Transverse colon (tissue), 4 donors: Measurements from ENCODE around the gene NPAS3. TPM values are rescaled to one million over a fixed set of nuclear protein-coding genes. Genes with fewer than 3 reads are reported as not detected.
A peak's percentile ranks its signal among the peaks of the same experiment; 100 is the strongest.

Experiments used
- DNase-seq: peaks from one replicate; pipeline ENCODE4 v3.0.0-alpha.2; 2019
- H3K27ac ChIP-seq, 4 donors: fragments of 200-600 bp; sonication (generic); 2 replicates each; pipeline ENCODE4 v1.5.1; 2016 to 2018; ENCODE audit warnings: inconsistent platforms in 4 of 4
- H3K27me3 ChIP-seq: fragments of 200-600 bp; sonication (generic); 2 replicates; pipeline ENCODE4 v1.5.1; 2017; ENCODE audit warnings: inconsistent platforms
- H3K36me3 ChIP-seq, 4 donors: fragments of 200-600 bp; sonication (generic); 2 replicates each; pipeline ENCODE4 v1.5.1; 2017 to 2019; ENCODE audit warnings: inconsistent platforms in 4 of 4
- H3K4me1 ChIP-seq, 4 donors: fragments of 200-600 bp; sonication (generic); 2 replicates each; pipeline ENCODE4 v1.5.1; 2017 to 2020; ENCODE audit warnings: inconsistent platforms in 4 of 4
- H3K4me3 ChIP-seq, 4 donors: fragments of 200-600 bp; sonication (generic); 1 replicate in 1 of 4; 2 replicates in 3 of 4; pipeline versions ENCODE4 v1.5.1 to v1.6.1; 2017 to 2019; ENCODE audit warnings: inconsistent platforms in 4 of 4
- H3K9me3 ChIP-seq, 2 donors: fragments of 200-600 bp; sonication (generic); 2 replicates each; pipeline ENCODE4 v1.5.1; 2017 to 2019; ENCODE audit warnings: inconsistent platforms in 2 of 2
- EP300 ChIP-seq: sonication (generic); formaldehyde crosslinking; IDR thresholded peaks from one replicate; pipeline ENCODE4 v1.6.1; 2017; ENCODE audit warnings: antibody characterized with exemption, low read depth
- POLR2A ChIP-seq: fragments of 450-650 bp; IDR thresholded peaks from one replicate; pipeline ENCODE4 v1.6.1; 2016; ENCODE audit warnings: antibody characterized with exemption, mild to moderate bottlenecking, moderate library complexity
- POLR2AphosphoS5 ChIP-seq, 3 donors: sonication (generic); formaldehyde crosslinking; IDR thresholded peaks; one replicate each; pipeline ENCODE4 v1.6.1; 2016; ENCODE audit warnings: antibody characterized with exemption in 3 of 3
- WGBS, 2 donors: methylation state at CpG; one replicate each; pipeline ENCODE4 v1.1.5; 2018; ENCODE audit warnings: low coverage in 1 of 2; 5-methylcytosine and 5-hydroxymethylcytosine counted together
- in situ Hi-C, 4 donors: fragments of 200-750 bp; cut with MboI; loops; one replicate each; pipeline versions ENCODE4 v1.15.0 to v1.15.1; 2017; ENCODE audit warnings: low sequenced_read_pairs in 3 of 4, low pct_ligation_motif_present in 1 of 4, low pct_unique_long_range_greater_than_20kb in 1 of 4
- intact Hi-C: fragments of 100-400 bp; cut with DNase I; formaldehyde crosslinking; loops from one replicate; pipeline ENCODE4 v1.15.1; 2023; ENCODE audit warnings: low total_unique reads
- total RNA-seq, 4 donors: library from RNA; depleted of rRNA; stranded (reverse); fragments of >200 nt; gene quantifications; one replicate each; pipeline ENCODE4 v1.1.0, GENCODE V29; 2016
- TF ChIP-seq, protein P1 (sequence below), 5 experiments: fragments of 200-600 bp in 3 of 5; fragments of 450-650 bp in 2 of 5; sonication (generic) in 3 of 5; IDR thresholded peaks; 1 replicate in 2 of 5; 2 replicates in 3 of 5; pipeline ENCODE4 v1.5.1; 2016 to 2017; ENCODE audit warnings: antibody characterized with exemption in 5 of 5, inconsistent platforms in 3 of 5, mild to moderate bottlenecking in 2 of 5, moderate library complexity in 1 of 5

The NPAS3 gene
- total RNA-seq, 4 donors from 2014 or later = 0.96 to 6.4 (median 1.8) TPM

DNA sequence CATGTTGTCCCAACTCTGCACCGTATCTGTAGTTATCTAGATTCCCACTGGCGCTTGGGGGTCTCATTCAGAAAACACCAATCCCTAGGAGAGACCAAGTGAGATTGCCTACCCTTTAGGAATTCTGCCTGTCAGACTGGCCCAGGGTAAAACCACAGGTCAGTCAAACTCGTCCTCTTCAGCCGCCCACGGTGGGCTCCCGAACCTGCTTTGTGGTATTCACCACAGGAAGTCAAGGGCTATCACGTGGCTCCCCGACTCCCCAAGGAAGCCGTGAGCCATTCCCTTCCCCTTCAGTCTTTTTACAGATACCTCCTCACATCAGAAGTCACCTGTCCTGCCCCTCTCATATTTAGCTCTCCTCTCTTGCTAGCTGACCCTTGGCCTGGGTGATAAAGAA lies 852.3 kb downstream of the NPAS3 start:
- in situ Hi-C loops (loop anchor here (5.0 to 25.0 kb wide), 7 partner anchors 304 to 1216 kb away; no protein-coding TSS in a partner anchor), intact Hi-C loops (loop anchor here (5.0 kb wide), 1 partner anchor 1214 kb away; no protein-coding TSS in a partner anchor)
- DNase-seq = no peak
- WGBS, 2 donors = 77 to 93% methylated on average over 3 to 9 of the region's 9 CpGs
- Histone ChIP-seq H3K4me1 (peaks cover 0 to 13% (median 2%) of the 10 kb centered on the region in 4 donors), H3K4me3 (no peak overlapping the region), H3K36me3 (no peaks in the 10 kb centered on the region), H3K27me3 (no peaks in the 10 kb centered on the region), H3K27ac (no peak overlapping the region), H3K9me3 (no peaks in the 10 kb centered on the region)
- TF ChIP-seq POLR2AphosphoS5 (IDR thresholded peaks at IDR 0.05) (no peak), EP300 (no peak), POLR2A (no peak)
- TF ChIP-seq, protein P1, sequence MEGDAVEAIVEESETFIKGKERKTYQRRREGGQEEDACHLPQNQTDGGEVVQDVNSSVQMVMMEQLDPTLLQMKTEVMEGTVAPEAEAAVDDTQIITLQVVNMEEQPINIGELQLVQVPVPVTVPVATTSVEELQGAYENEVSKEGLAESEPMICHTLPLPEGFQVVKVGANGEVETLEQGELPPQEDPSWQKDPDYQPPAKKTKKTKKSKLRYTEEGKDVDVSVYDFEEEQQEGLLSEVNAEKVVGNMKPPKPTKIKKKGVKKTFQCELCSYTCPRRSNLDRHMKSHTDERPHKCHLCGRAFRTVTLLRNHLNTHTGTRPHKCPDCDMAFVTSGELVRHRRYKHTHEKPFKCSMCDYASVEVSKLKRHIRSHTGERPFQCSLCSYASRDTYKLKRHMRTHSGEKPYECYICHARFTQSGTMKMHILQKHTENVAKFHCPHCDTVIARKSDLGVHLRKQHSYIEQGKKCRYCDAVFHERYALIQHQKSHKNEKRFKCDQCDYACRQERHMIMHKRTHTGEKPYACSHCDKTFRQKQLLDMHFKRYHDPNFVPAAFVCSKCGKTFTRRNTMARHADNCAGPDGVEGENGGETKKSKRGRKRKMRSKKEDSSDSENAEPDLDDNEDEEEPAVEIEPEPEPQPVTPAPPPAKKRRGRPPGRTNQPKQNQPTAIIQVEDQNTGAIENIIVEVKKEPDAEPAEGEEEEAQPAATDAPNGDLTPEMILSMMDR (IDR thresholded peaks at IDR 0.05) = no peak

- Histone ChIP-seq H3K9me3 (no peaks in the 10 kb centered on the region), H3K27ac (no peak overlapping the region), H3K27me3 (no peaks in the 10 kb centered on the region), H3K4me1 (peaks cover 0 to 13% (median 2%) of the 10 kb centered on the region in 4 donors), H3K4me3 (no peak overlapping the region), H3K36me3 (no peaks in the 10 kb centered on the region)
- in situ Hi-C loops = loop anchor here (5.0 to 25.0 kb wide), 7 partner anchors 305 to 1217 kb away; no protein-coding TSS in a partner anchor
- intact Hi-C loops = loop anchor here (5.0 kb wide), 1 partner anchor 1215 kb away; no protein-coding TSS in a partner anchor
- DNase-seq = no peak
- 23 to 51% methylated on average over 4 to 8 of the region's 8 CpGs for WGBS, 2 donors
- TF ChIP-seq, protein P1 (IDR thresholded peaks at IDR 0.05) = no peak
- TF ChIP-seq POLR2A (no peak), POLR2AphosphoS5 (IDR thresholded peaks at IDR 0.05) (no peak), EP300 (no peak)
Observed at GRCh38 chr14:33792009-33792719, 853.5 kb downstream of the NPAS3 start.

DNA sequence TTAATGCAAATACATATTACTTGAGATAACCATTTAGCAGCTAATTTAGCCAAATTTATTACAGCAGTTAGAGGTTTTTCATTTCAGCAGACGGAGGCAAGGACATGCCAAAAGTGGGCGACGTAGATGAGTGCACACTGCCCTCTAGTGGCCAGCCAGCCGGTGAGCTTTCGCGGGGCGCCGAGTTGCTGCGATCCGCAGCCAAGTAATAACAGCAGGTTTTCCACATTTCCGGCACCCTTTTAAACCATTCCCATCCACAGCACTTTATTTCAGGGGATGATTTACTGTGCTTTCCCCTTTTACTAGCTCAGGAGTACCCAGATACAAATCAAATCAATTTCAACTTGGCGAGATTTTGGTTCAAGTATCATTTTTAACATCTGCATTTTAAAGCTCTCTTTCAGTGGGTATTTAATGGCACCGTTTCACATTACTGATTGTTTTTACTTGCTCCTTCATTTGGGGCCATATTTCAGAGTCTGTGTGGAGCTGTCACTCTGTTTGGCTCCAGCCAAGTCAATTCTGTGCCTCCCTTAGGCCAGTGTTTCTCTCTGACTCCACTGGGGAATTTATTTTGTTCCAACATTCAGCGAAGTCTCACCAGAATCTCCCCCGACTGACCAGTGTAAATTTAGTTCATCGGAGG lies 854.2 kb downstream of the NPAS3 start:
- DNase-seq = peak; percentile 83
- peak overlapping the region in 2 of 4 donors; percentile 5 to 32 for H3K27ac ChIP-seq
- H3K27me3 ChIP-seq = no peaks in the 10 kb centered on the region
- WGBS, 2 donors = 9 to 13% methylated on average over 15 to 16 of the region's 16 CpGs
- TF ChIP-seq, protein P1 (IDR thresholded peaks at IDR 0.05) = peak; percentile 89 to 94 (median 91)
- TF ChIP-seq POLR2A = no peak
- in situ Hi-C loops (loop anchor here (5.0 to 25.0 kb wide), 7 partner anchors 306 to 1218 kb away; no protein-coding TSS in a partner anchor), intact Hi-C loops (loop anchor here (5.0 kb wide), 1 partner anchor 1216 kb away; no protein-coding TSS in a partner anchor)
- no peaks in the 10 kb centered on the region for H3K9me3 ChIP-seq
- H3K4me1 ChIP-seq = peaks cover 0 to 13% (median 2%) of the 10 kb centered on the region in 4 donors
- H3K36me3 ChIP-seq = no peaks in the 10 kb centered on the region
- peak overlapping the region in 1 of 4 donors; percentile 33 for H3K4me3 ChIP-seq
